GM23248 (cell line): ENCODE measurements around the gene SHISA5. TPM values are rescaled to one million over a fixed set of nuclear protein-coding genes. Genes with fewer than 3 reads are reported as not detected.

Source experiments
- DNase-seq: peaks from one replicate; pipeline ENCODE4 v3.0.0-alpha.2; 2015
- H2AFZ ChIP-seq: fragments of 200-600 bp; sonication (generic); 2 replicates; pipeline ENCODE4 v1.6.1; 2016; ENCODE audit warnings: antibody characterized with exemption
- H3F3A ChIP-seq: fragments of 200-600 bp; sonication (generic); 2 replicates; pipeline ENCODE4 v1.6.1; 2016; ENCODE audit warnings: mild to moderate bottlenecking, antibody characterized with exemption, mixed run types; ENCODE audit not compliant: insufficient read depth
- H3K27ac ChIP-seq: fragments of 200-600 bp; sonication (generic); 2 replicates; pipeline ENCODE4 v1.5.1; 2016; ENCODE audit warnings: mild to moderate bottlenecking
- H3K27me3 ChIP-seq: fragments of 200-600 bp; sonication (generic); replicated peaks from 2 replicates; pipeline ENCODE4 v1.6.1; 2016; ENCODE audit warnings: mild to moderate bottlenecking; ENCODE audit not compliant: insufficient read depth
- H3K36me3 ChIP-seq: fragments of 200-600 bp; sonication (generic); 2 replicates; pipeline ENCODE4 v1.6.1; 2016; ENCODE audit warnings: low read depth, mild to moderate bottlenecking
- H3K4me1 ChIP-seq: fragments of 200-600 bp; sonication (generic); 2 replicates; pipeline ENCODE4 v1.6.1; 2016; ENCODE audit warnings: mild to moderate bottlenecking; ENCODE audit not compliant: insufficient read depth
- H3K4me2 ChIP-seq: fragments of 200-600 bp; sonication (generic); one replicate; pipeline ENCODE4 v1.6.1; 2016; ENCODE audit warnings: mild to moderate bottlenecking; ENCODE audit not compliant: unreplicated experiment
- H3K4me3 ChIP-seq: fragments of 200-600 bp; sonication (generic); 2 replicates; pipeline ENCODE4 v1.5.1; 2016; ENCODE audit warnings: mild to moderate bottlenecking
- H3K79me2 ChIP-seq: fragments of 200-600 bp; sonication (generic); 2 replicates; pipeline ENCODE4 v1.6.1; 2016; ENCODE audit warnings: mild to moderate bottlenecking; ENCODE audit not compliant: insufficient read depth
- H3K9ac ChIP-seq: fragments of 200-600 bp; sonication (generic); 2 replicates; pipeline ENCODE4 v1.6.1; 2016; ENCODE audit warnings: mild to moderate bottlenecking
- H3K9me2 ChIP-seq: fragments of 200-600 bp; sonication (generic); 2 replicates; pipeline ENCODE4 v1.6.1; 2016; ENCODE audit warnings: mixed run types, mild to moderate bottlenecking, moderate library complexity; ENCODE audit not compliant: insufficient read depth
- H3K9me3 ChIP-seq: fragments of 200-600 bp; sonication (generic); one replicate; pipeline ENCODE4 v1.6.1; 2017; ENCODE audit warnings: low read depth
- H4K20me1 ChIP-seq: fragments of 200-600 bp; sonication (generic); 2 replicates; pipeline ENCODE4 v1.6.0; 2016; ENCODE audit not compliant: insufficient read depth
- EZH2 ChIP-seq: fragments of 200-600 bp; sonication (generic); IDR thresholded peaks from 2 replicates; pipeline ENCODE4 v1.6.1; 2018; ENCODE audit warnings: antibody characterized with exemption, mild to moderate bottlenecking; ENCODE audit not compliant: insufficient read depth, poor library complexity, severe bottlenecking
- EZH2phosphoT487 ChIP-seq: fragments of 200-600 bp; sonication (generic); IDR thresholded peaks from 2 replicates; pipeline ENCODE4 v1.6.1; 2018; ENCODE audit warnings: antibody characterized with exemption, moderate library complexity, mild to moderate bottlenecking, low read depth; ENCODE audit not compliant: insufficient read depth
- WGBS, 2 experiments: methylation state at CpG; one replicate each; pipeline ENCODE4 v1.1.6; 2015 to 2017; ENCODE audit warnings: low lambda C conversion rate in 2 of 2, low coverage in 1 of 2; ENCODE audit errors: missing lambda C conversion rate in 2 of 2; 5-methylcytosine and 5-hydroxymethylcytosine counted together
- in situ Hi-C: fragments of 300-500 bp; cut with MboI; formaldehyde crosslinking; loops from 2 replicates; pipeline ENCODE4 v1.15.0; 2020
- polyA plus RNA-seq: library from polyadenylated mRNA; unstranded; fragments of >200 nt; fragmentation: Nextera tagmentation; extraction: Ambion mirVana; gene quantifications from 2 replicates; pipeline ENCODE4 v1.2.1, GENCODE V29; 2016
- total RNA-seq: library from RNA; depleted of rRNA; stranded (reverse); fragments of >200 nt; shearing (Covaris generic); gene quantifications from 2 replicates; pipeline ENCODE4 v1.2.3, GENCODE V29; 2014

The SHISA5 gene
- total and polyA plus RNA-seq, 2 experiments from 2014 or later = 153 to 215 TPM

GRCh38 chr3:48429960-48430707 lies 73.8 kb downstream of the SHISA5 start, which contains the start of gene PLXNB1:
Gene PLXNB1, minus strand, starts transcription at chr3:48430086. Its CDS starts 5,475 bp downstream, at chr3:48424611.
- Histone ChIP-seq H3F3A (0 out of 2 replicates have a peak, but pooled peaks cover 6% of the 10 kb centered on the region), H3K4me2 (peak within 1 kb of the TSS; percentile 69), H3K9ac (peak within 1 kb of the TSS; percentile 79), H3K4me3 (peak within 1 kb of the TSS; percentile 81), H3K27me3 (no peaks in the 10 kb centered on the region), H3K79me2 (no peaks in the 10 kb centered on the region), H3K9me3 (no peaks in the 10 kb centered on the region), H3K36me3 (no peaks in the 10 kb centered on the region), H3K27ac (no peak within 1 kb of the TSS), H2AFZ (peak within 1 kb of the TSS; percentile 82), H3K4me1 (peaks cover 21% of the 10 kb centered on the region), H3K9me2 (no peaks in the 10 kb centered on the region), H4K20me1 (no peaks in the 10 kb centered on the region)
- TF ChIP-seq EZH2 (no peak), EZH2phosphoT487 (no peak)
- WGBS, 2 experiments = 19 to 33% methylated on average over 10 to 15 of the region's 15 CpGs
- DNase-seq = peak; percentile 55
- in situ Hi-C loops = loop anchor here (10.0 kb wide), 1 partner anchor 155 kb away; no protein-coding TSS in a partner anchor

GRCh38 chr3:48429317-48429959 lies 74.5 kb downstream of the SHISA5 start:
- no peaks in the 10 kb centered on the region for H4K20me1 ChIP-seq
- in situ Hi-C loops = no loop called here
- H3K79me2 ChIP-seq = no peaks in the 10 kb centered on the region
- no peak overlapping the region for H3K27ac ChIP-seq
- peak overlapping the region; percentile 82 for H2AFZ ChIP-seq
- H3K9ac ChIP-seq = peak overlapping the region; percentile 79
- H3K36me3 ChIP-seq = no peaks in the 10 kb centered on the region
- peak; percentile 64 for DNase-seq
- TF ChIP-seq EZH2phosphoT487 (no peak), EZH2 (no peak)
- H3K9me2 ChIP-seq = no peaks in the 10 kb centered on the region
- H3K27me3 ChIP-seq = no peaks in the 10 kb centered on the region
- H3F3A ChIP-seq = 0 out of 2 replicates have a peak, but pooled peaks cover 6% of the 10 kb centered on the region
- H3K4me3 ChIP-seq = peak overlapping the region; percentile 81
- H3K9me3 ChIP-seq = no peaks in the 10 kb centered on the region
- peak overlapping the region; percentile 69 for H3K4me2 ChIP-seq
- H3K4me1 ChIP-seq = peaks cover 18% of the 10 kb centered on the region
- WGBS, 2 experiments = 1% methylated on average over 14 to 48 of the region's 86 CpGs

- TF ChIP-seq EZH2phosphoT487 (no peak), EZH2 (no peak)
- 0 out of 2 replicates have a peak, but pooled peaks cover 6% of the 10 kb centered on the region for H3F3A ChIP-seq
- H2AFZ ChIP-seq = peak overlapping the region; percentile 82
- no peaks in the 10 kb centered on the region for H3K27me3 ChIP-seq
- DNase-seq = peak; percentile 54
- peaks cover 11% of the 10 kb centered on the region for H3K4me1 ChIP-seq
- in situ Hi-C loops = no loop called here
- no peaks in the 10 kb centered on the region for H3K9me3 ChIP-seq
- H4K20me1 ChIP-seq = no peaks in the 10 kb centered on the region
- peak overlapping the region; percentile 69 for H3K4me2 ChIP-seq
- H3K79me2 ChIP-seq = no peaks in the 10 kb centered on the region
- 3 to 4% methylated on average over 13 to 28 of the region's 60 CpGs for WGBS, 2 experiments
- no peak overlapping the region for H3K27ac ChIP-seq
- no peaks in the 10 kb centered on the region for H3K9me2 ChIP-seq
- H3K36me3 ChIP-seq = no peaks in the 10 kb centered on the region
- peak overlapping the region; percentile 81 for H3K4me3 ChIP-seq
- peak overlapping the region; percentile 79 for H3K9ac ChIP-seq
Measured at GRCh38 chr3:48428572-48429316, 75.2 kb downstream of the SHISA5 start.

- no peaks in the 10 kb centered on the region for H3K9me2 ChIP-seq
- no peaks in the 10 kb centered on the region for H4K20me1 ChIP-seq
- H3K4me1 ChIP-seq = peaks cover 5% of the 10 kb centered on the region
- peak overlapping the region; percentile 42 for H3K4me2 ChIP-seq
- in situ Hi-C loops = no loop called here
- TF ChIP-seq EZH2phosphoT487 (no peak), EZH2 (no peak)
- H3K4me3 ChIP-seq = peak overlapping the region; percentile 81; the same call in 1 of the 2 replicates
- H3K9me3 ChIP-seq = no peaks in the 10 kb centered on the region
- 0 out of 2 replicates have a peak, but pooled peaks cover 6% of the 10 kb centered on the region for H3F3A ChIP-seq
- H2AFZ ChIP-seq = no peak overlapping the region
- no peaks in the 10 kb centered on the region for H3K79me2 ChIP-seq
- WGBS, 2 experiments = 36 to 38% methylated on average over 7 of the region's 7 CpGs
- no peak overlapping the region for H3K9ac ChIP-seq
- no peaks in the 10 kb centered on the region for H3K36me3 ChIP-seq
- H3K27me3 ChIP-seq = no peaks in the 10 kb centered on the region
- DNase-seq = no peak
- H3K27ac ChIP-seq = no peak overlapping the region
Measured at GRCh38 chr3:48428088-48428571, 75.8 kb downstream of the SHISA5 start.
